Right atrium auricular region (tissue), 2 donors: ENCODE results near the gene SORCS3. TPM values are rescaled to one million over a fixed set of nuclear protein-coding genes. Genes with fewer than 3 reads are reported as not detected.

Experiments used
- DNase-seq: peaks from one replicate; pipeline ENCODE4 v3.0.0-alpha.2; 2019; ENCODE audit warnings: low spot score
- H3K27ac ChIP-seq, 2 donors: fragments of 200-600 bp; sonication (generic); 1 replicate in 1 of 2; 2 replicates in 1 of 2; pipeline ENCODE4 v1.5.1; 2016 to 2019
- H3K27me3 ChIP-seq, 2 donors: fragments of 200-600 bp; sonication (generic); one replicate each; pipeline versions ENCODE4 v1.5.1 to v1.6.0; 2017 to 2019
- H3K36me3 ChIP-seq: fragments of 200-600 bp; sonication (generic); one replicate; pipeline ENCODE4 v1.5.1; 2016
- H3K4me1 ChIP-seq, 2 donors: fragments of 200-600 bp; sonication (generic); one replicate each; pipeline versions ENCODE4 v1.5.1 to v1.6.0; 2017 to 2019
- H3K4me3 ChIP-seq, 2 donors: fragments of 200-600 bp; sonication (generic); 1 replicate in 1 of 2; 2 replicates in 1 of 2; pipeline ENCODE4 v1.5.1; 2017 to 2019; ENCODE audit warnings: mild to moderate bottlenecking in 1 of 2, moderate library complexity in 1 of 2
- H3K9me3 ChIP-seq, 2 donors: fragments of 200-600 bp; sonication (generic); one replicate each; pipeline ENCODE4 v1.5.1; 2019
- total RNA-seq, 2 donors: library from RNA; depleted of rRNA; stranded (reverse); fragments of >200 nt; gene quantifications; one replicate each; pipeline ENCODE4 v1.1.0, GENCODE V29; 2016
- TF ChIP-seq, protein P1 (sequence below), 2 donors: fragments of 200-600 bp; sonication (generic); IDR thresholded peaks; one replicate each; pipeline ENCODE4 v1.5.1; 2019; ENCODE audit warnings: antibody characterized with exemption in 2 of 2

Gene SORCS3
- total RNA-seq, 2 donors from 2014 or later = 0.07 TPM; not detected in 1

DNA sequence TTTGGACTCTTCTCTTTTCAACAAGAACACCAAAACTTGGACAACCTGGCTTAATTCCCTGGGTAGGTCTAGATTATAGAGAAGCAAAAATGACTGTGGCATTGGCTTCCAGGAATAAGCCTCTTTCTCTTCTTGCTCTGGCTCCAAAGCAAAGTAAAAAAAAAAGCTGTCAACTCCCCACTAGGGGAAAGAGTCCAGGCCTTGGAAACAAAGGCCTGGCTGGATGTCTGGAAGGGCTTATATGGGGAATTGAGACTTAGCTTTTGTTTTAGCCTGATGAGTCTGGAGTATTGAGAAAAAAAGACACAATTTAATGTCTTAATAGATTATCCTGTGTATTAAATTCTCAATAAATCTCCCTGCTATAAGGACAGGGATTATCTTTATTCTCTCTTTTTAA, 300.6 kb downstream of the SORCS3 start:
- Histone ChIP-seq H3K9me3 (no peaks in the 10 kb centered on the region), H3K27me3 (no peaks in the 10 kb centered on the region)
- TF ChIP-seq, protein P1, sequence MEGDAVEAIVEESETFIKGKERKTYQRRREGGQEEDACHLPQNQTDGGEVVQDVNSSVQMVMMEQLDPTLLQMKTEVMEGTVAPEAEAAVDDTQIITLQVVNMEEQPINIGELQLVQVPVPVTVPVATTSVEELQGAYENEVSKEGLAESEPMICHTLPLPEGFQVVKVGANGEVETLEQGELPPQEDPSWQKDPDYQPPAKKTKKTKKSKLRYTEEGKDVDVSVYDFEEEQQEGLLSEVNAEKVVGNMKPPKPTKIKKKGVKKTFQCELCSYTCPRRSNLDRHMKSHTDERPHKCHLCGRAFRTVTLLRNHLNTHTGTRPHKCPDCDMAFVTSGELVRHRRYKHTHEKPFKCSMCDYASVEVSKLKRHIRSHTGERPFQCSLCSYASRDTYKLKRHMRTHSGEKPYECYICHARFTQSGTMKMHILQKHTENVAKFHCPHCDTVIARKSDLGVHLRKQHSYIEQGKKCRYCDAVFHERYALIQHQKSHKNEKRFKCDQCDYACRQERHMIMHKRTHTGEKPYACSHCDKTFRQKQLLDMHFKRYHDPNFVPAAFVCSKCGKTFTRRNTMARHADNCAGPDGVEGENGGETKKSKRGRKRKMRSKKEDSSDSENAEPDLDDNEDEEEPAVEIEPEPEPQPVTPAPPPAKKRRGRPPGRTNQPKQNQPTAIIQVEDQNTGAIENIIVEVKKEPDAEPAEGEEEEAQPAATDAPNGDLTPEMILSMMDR (IDR thresholded peaks at IDR 0.05) = no peak

DNA sequence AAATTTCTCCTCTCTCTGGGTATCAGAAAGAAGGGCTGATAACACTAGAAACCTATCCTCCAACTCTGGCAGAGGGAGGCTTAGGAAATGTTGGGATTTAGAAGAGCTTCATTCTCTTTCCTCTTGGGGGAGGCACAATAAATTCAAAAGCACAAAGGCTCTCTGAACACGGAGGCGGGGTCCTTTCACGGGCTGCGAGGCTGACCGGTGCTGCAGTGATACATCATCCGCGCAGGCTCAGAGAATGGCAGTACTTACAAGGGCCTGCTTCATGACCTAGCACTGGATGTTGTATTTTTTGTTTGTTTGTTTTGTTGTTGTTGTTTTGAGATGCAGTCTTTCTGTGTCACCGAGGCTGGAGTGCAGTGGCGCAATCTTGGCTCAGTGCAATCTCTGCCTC, 306.2 kb downstream of the SORCS3 start:
- TF ChIP-seq, protein P1 (IDR thresholded peaks at IDR 0.05) = no peak
- no peak for DNase-seq
- Histone ChIP-seq H3K27me3 (no peaks in the 10 kb centered on the region), H3K9me3 (no peaks in the 10 kb centered on the region), H3K4me3 (no peak overlapping the region), H3K27ac (no peak overlapping the region), H3K4me1 (no peaks in the 10 kb centered on the region), H3K36me3 (no peaks in the 10 kb centered on the region)

More for the DNA sequence above, 300.6 kb downstream of the SORCS3 start:
- no peaks in the 10 kb centered on the region for H3K36me3 ChIP-seq
- DNase-seq = no peak
- H3K27ac ChIP-seq = no peak overlapping the region
- H3K4me1 ChIP-seq = no peaks in the 10 kb centered on the region
- H3K4me3 ChIP-seq = no peak overlapping the region

DNA sequence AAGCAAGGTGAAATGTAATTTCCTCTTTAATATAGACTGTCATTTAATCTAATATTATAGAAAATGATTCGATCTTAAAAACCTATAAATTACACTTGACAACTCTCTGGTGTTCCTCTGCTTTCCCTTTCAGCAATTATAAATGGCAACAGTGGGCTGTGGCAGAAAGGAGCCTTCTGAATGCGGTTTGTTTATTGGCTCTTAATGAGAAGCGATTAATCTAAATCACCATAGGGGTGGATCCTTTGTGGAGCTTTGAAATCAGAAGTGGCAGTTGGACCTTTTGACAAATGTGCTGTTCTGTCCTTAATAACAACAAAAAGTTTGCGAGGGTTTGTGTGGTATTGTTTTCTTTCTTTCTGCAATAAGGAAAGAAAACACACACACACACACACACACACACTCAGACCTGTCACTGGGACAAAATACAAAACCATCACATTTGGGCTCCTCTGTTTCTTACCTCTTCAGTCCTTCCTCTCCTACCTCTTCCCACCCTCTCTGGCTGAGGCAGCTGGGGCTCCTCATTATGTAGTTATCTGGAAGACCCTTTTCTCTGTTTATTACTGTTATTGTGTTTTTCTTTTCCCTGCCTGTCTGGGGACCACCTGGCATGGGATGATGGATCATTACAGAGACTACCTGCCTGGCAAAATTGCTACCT, 316.2 kb downstream of the SORCS3 start:
- no peak for DNase-seq
- Histone ChIP-seq H3K4me1 (no peaks in the 10 kb centered on the region), H3K27me3 (no peaks in the 10 kb centered on the region), H3K27ac (no peak overlapping the region), H3K4me3 (no peak overlapping the region), H3K9me3 (peaks cover 0 to 9% of the 10 kb centered on the region in 2 donors), H3K36me3 (no peaks in the 10 kb centered on the region)
- TF ChIP-seq, protein P1 (IDR thresholded peaks at IDR 0.05) = no peak

DNA sequence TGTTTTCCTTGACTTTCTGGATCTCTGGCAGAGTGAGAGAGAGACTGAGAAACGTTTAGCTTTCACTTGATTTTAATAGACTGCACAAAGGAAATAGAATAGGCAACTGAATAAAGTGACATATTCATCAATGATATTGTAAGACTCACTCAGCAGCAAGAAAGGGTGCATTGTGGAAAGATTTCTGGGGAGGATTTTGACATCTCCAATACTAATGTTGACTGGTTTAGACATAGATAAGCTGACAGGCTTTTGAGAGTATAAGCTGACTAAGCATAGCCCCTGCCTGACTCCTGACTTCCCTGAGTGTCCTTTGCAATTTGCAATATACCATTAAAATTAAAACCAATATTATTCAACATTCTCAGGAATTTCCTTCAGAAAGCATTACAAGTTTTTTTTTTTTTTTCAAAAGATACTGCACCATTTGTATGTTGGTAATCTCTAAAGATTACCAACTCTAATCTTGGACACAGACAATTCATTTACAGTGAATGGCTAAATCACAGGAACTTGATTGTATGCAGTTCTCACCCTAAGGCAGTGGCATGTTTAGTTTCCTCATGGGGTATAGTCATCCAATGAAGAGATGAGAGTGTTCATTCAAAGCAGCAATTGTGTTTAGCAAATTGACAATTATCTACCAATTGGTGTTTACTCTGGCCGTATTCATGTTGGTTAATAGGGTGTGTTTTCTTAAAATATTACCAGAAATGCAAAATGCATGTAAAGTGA, 325.6 kb downstream of the SORCS3 start:
- H3K27ac ChIP-seq = no peak overlapping the region
- TF ChIP-seq, protein P1 (IDR thresholded peaks at IDR 0.05) = no peak
- H3K4me3 ChIP-seq = no peak overlapping the region
- no peaks in the 10 kb centered on the region for H3K27me3 ChIP-seq
- no peaks in the 10 kb centered on the region for H3K9me3 ChIP-seq
- H3K36me3 ChIP-seq = no peaks in the 10 kb centered on the region
- no peaks in the 10 kb centered on the region for H3K4me1 ChIP-seq
- DNase-seq = no peak

DNA sequence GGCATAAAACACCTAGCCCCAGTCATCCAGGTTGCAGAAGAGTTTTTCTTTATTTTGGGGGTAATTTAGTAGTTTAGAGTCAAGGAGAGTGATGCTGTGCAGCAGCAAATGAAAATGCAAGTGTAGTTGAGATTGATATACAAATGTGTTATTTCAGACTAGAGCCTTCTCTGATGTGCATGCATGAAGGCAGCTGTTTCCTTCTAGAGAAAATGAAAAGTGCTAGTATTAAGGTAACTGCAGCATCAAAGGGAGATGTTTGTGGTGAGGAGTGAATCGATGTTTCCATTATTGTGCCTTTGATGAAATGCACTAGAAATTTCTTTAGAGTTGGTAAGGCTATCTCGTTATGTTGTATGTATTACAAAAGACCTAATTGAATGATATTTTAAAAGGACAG, 339.3 kb downstream of the SORCS3 start:
- Histone ChIP-seq H3K27me3 (no peaks in the 10 kb centered on the region), H3K27ac (no peak overlapping the region), H3K4me3 (no peak overlapping the region), H3K36me3 (no peaks in the 10 kb centered on the region), H3K9me3 (peaks cover 0 to 2% of the 10 kb centered on the region in 2 donors), H3K4me1 (no peaks in the 10 kb centered on the region)
- no peak for DNase-seq
- TF ChIP-seq, protein P1 (IDR thresholded peaks at IDR 0.05) = no peak
